Superior temporal gyrus (tissue), 1 donor: ENCODE results near the gene AGTRAP.

Source experiments
- DNase-seq: peaks from one replicate; pipeline ENCODE4 v3.0.0-alpha.2; 2016; ENCODE audit errors: extremely low spot score

The AGTRAP gene

DNA sequence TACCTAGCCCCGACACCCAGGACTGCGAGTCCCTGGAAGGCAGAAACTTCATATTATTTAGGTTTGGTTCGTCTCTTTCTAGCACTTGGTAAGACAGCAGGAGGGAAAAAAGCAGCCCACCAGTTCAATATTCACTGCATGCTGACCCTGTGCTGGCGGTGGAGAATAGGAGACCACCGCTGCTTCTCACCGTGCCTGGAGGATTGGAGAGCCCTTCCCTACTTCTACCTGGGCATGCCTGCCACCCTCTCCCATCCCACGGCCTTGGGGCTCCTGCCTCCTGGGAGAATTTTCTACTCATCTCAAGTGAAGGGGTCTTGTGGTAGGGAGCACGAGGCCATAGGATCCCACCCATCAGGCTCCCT lies 64.4 kb downstream of the AGTRAP start:
- no peak for DNase-seq
